Skeletal muscle satellite cell (primary cell): ENCODE measurements around the gene NANOS3.

Source experiments
- H3K27me3 ChIP-seq: 2 replicates; pipeline ENCODE4 v1.7.0; 2013; ENCODE audit warnings: low read length; ENCODE audit not compliant: control insufficient read depth, insufficient read depth
- H3K36me3 ChIP-seq: 2 replicates; pipeline ENCODE4 v1.7.0; 2013; ENCODE audit warnings: mild to moderate bottlenecking, control low read depth, low read length; ENCODE audit not compliant: insufficient read depth
- H3K4me1 ChIP-seq: 2 replicates; pipeline ENCODE4 v1.7.0; 2013; ENCODE audit warnings: low read length; ENCODE audit not compliant: control insufficient read depth, insufficient read depth
- H3K4me2 ChIP-seq: 2 replicates; pipeline ENCODE4 v1.7.0; 2013; ENCODE audit warnings: mild to moderate bottlenecking, low read length
- H3K4me3 ChIP-seq: 2 replicates; pipeline ENCODE4 v1.7.0; 2013; ENCODE audit warnings: low read length
- H3K9ac ChIP-seq: 2 replicates; pipeline ENCODE4 v1.7.0; 2013; ENCODE audit warnings: mild to moderate bottlenecking, low read depth, low read length, moderate library complexity
- H3K9me3 ChIP-seq: replicated peaks from 2 replicates; pipeline ENCODE4 v1.7.0; 2013; ENCODE audit warnings: mild to moderate bottlenecking, control low read depth, low read length

NANOS3 gene

GRCh38 chr19:13872339-13872694, 4.6 kb upstream of the NANOS3 start:
- no peaks in the 10 kb centered on the region for H3K9me3 ChIP-seq
- no peak overlapping the region for H3K9ac ChIP-seq
- H3K4me3 ChIP-seq = no peak overlapping the region
- H3K27me3 ChIP-seq = no peaks in the 10 kb centered on the region
- no peaks in the 10 kb centered on the region for H3K4me1 ChIP-seq
- H3K4me2 ChIP-seq = no peak overlapping the region
- no peaks in the 10 kb centered on the region for H3K36me3 ChIP-seq

GRCh38 chr19:13872695-13873389, 4.1 kb upstream of the NANOS3 start:
- no peaks in the 10 kb centered on the region for H3K27me3 ChIP-seq
- H3K4me3 ChIP-seq = peak overlapping the region; percentile 32
- H3K9me3 ChIP-seq = no peaks in the 10 kb centered on the region
- no peaks in the 10 kb centered on the region for H3K36me3 ChIP-seq
- peak overlapping the region; percentile 59 for H3K4me2 ChIP-seq
- no peak overlapping the region for H3K9ac ChIP-seq
- H3K4me1 ChIP-seq = no peaks in the 10 kb centered on the region

- H3K9me3 ChIP-seq = no peaks in the 10 kb centered on the region
- H3K4me1 ChIP-seq = no peaks in the 10 kb centered on the region
- H3K36me3 ChIP-seq = no peaks in the 10 kb centered on the region
- H3K4me2 ChIP-seq = no peak overlapping the region
- H3K9ac ChIP-seq = no peak overlapping the region
- H3K4me3 ChIP-seq = no peak overlapping the region
- H3K27me3 ChIP-seq = no peaks in the 10 kb centered on the region
Measured at GRCh38 chr19:13873834-13874515, 3.0 kb upstream of the NANOS3 start.

GRCh38 chr19:13875824-13876223, 1.1 kb upstream of the NANOS3 start:
- no peak overlapping the region for H3K4me2 ChIP-seq
- H3K4me1 ChIP-seq = peaks cover 8% of the 10 kb centered on the region
- H3K9ac ChIP-seq = no peak overlapping the region
- no peaks in the 10 kb centered on the region for H3K9me3 ChIP-seq
- no peak overlapping the region for H3K4me3 ChIP-seq
- H3K36me3 ChIP-seq = no peaks in the 10 kb centered on the region
- H3K27me3 ChIP-seq = no peaks in the 10 kb centered on the region

- Histone ChIP-seq H3K9ac (no peak overlapping the region), H3K4me1 (peaks cover 23% of the 10 kb centered on the region), H3K27me3 (no peaks in the 10 kb centered on the region), H3K4me2 (no peak overlapping the region), H3K9me3 (no peaks in the 10 kb centered on the region), H3K36me3 (no peaks in the 10 kb centered on the region), H3K4me3 (no peak overlapping the region)
Measured at GRCh38 chr19:13877303-13877702, 369 bp downstream of the NANOS3 start.

GRCh38 chr19:13880059-13881043, 3.4 kb downstream of the NANOS3 start:
- Histone ChIP-seq H3K4me3 (peak overlapping the region; percentile 31), H3K4me1 (peaks cover 24% of the 10 kb centered on the region), H3K9ac (peak overlapping the region; percentile 64), H3K9me3 (no peaks in the 10 kb centered on the region), H3K36me3 (no peaks in the 10 kb centered on the region), H3K4me2 (peak overlapping the region; percentile 74), H3K27me3 (no peaks in the 10 kb centered on the region)

GRCh38 chr19:13881251-13881691, 4.3 kb downstream of the NANOS3 start:
- no peak overlapping the region for H3K4me3 ChIP-seq
- no peaks in the 10 kb centered on the region for H3K9me3 ChIP-seq
- no peaks in the 10 kb centered on the region for H3K27me3 ChIP-seq
- H3K4me1 ChIP-seq = peaks cover 24% of the 10 kb centered on the region
- peak overlapping the region; percentile 39 for H3K4me2 ChIP-seq
- no peaks in the 10 kb centered on the region for H3K36me3 ChIP-seq
- H3K9ac ChIP-seq = peak overlapping the region; percentile 18

GRCh38 chr19:13881692-13882418, 4.9 kb downstream of the NANOS3 start:
- peak overlapping the region; percentile 39 for H3K4me2 ChIP-seq
- H3K9me3 ChIP-seq = no peaks in the 10 kb centered on the region
- peak overlapping the region; percentile 18 for H3K9ac ChIP-seq
- H3K4me1 ChIP-seq = peaks cover 24% of the 10 kb centered on the region
- no peak overlapping the region for H3K4me3 ChIP-seq
- H3K36me3 ChIP-seq = no peaks in the 10 kb centered on the region
- no peaks in the 10 kb centered on the region for H3K27me3 ChIP-seq

GRCh38 chr19:13882419-13882795, 5.5 kb downstream of the NANOS3 start:
- no peak overlapping the region for H3K4me3 ChIP-seq
- H3K4me2 ChIP-seq = no peak overlapping the region
- H3K9me3 ChIP-seq = no peaks in the 10 kb centered on the region
- no peak overlapping the region for H3K9ac ChIP-seq
- no peaks in the 10 kb centered on the region for H3K36me3 ChIP-seq
- no peaks in the 10 kb centered on the region for H3K27me3 ChIP-seq
- H3K4me1 ChIP-seq = peaks cover 29% of the 10 kb centered on the region

GRCh38 chr19:13882836-13883235, 5.9 kb downstream of the NANOS3 start:
- Histone ChIP-seq H3K4me1 (peaks cover 32% of the 10 kb centered on the region), H3K27me3 (no peaks in the 10 kb centered on the region), H3K9ac (no peak overlapping the region), H3K36me3 (no peaks in the 10 kb centered on the region), H3K4me2 (no peak overlapping the region), H3K4me3 (no peak overlapping the region), H3K9me3 (no peaks in the 10 kb centered on the region)
